ENCODE results near the gene BMP2K. TPM values are rescaled to one million over a fixed set of nuclear protein-coding genes. Genes with fewer than 3 reads are reported as not detected.
"Not testable (repeated sequence)": the region's sequence is repeated elsewhere in the genome, so short reads cannot be mapped to it uniquely, and the experiment has no call there.

The BMP2K gene
- total RNA-seq, 1 donor from 2014 or later: 23.5 TPM

GRCh38 chr4:78864405-78865024 lies 88.4 kb downstream of the BMP2K start:
- intact Hi-C loops (cut with micrococcal nuclease): loop anchor here (1.0 to 10.0 kb wide), 5 partner anchors 88 to 905 kb away; partner anchors contain the start of gene BMP2K
- DNase-seq (ENCODE audit: low spot score): peak; percentile 12
- H3K27me3 Mint-ChIP-seq (ENCODE audit: insufficient read depth): no peaks in the 10 kb centered on the region
- H3K4me3 Mint-ChIP-seq: no peak overlapping the region
- H3K9me3 Mint-ChIP-seq: no peaks in the 10 kb centered on the region
- H3K27ac Mint-ChIP-seq: no peak overlapping the region
- peaks cover 9% of the 10 kb centered on the region for H3K36me3 Mint-ChIP-seq (ENCODE audit: low read depth)
- peaks cover 15% of the 10 kb centered on the region for H3K4me1 Mint-ChIP-seq (ENCODE audit: low read depth)

- H3K36me3 Mint-ChIP-seq (ENCODE audit: low read depth): peaks cover 7% of the 10 kb centered on the region
- peaks cover 15% of the 10 kb centered on the region for H3K4me1 Mint-ChIP-seq (ENCODE audit: low read depth)
- DNase-seq (ENCODE audit: low spot score): no peak
- intact Hi-C loops (cut with micrococcal nuclease): loop anchor here (2.0 to 10.0 kb wide), 2 partner anchors 209 to 541 kb away; no protein-coding TSS in a partner anchor
- no peaks in the 10 kb centered on the region for H3K9me3 Mint-ChIP-seq
- no peaks in the 10 kb centered on the region for H3K27me3 Mint-ChIP-seq (ENCODE audit: insufficient read depth)
- no peak overlapping the region for H3K27ac Mint-ChIP-seq
- H3K4me3 Mint-ChIP-seq: no peak overlapping the region
Measured at GRCh38 chr4:78865451-78865850, 89.3 kb downstream of the BMP2K start.

DNA sequence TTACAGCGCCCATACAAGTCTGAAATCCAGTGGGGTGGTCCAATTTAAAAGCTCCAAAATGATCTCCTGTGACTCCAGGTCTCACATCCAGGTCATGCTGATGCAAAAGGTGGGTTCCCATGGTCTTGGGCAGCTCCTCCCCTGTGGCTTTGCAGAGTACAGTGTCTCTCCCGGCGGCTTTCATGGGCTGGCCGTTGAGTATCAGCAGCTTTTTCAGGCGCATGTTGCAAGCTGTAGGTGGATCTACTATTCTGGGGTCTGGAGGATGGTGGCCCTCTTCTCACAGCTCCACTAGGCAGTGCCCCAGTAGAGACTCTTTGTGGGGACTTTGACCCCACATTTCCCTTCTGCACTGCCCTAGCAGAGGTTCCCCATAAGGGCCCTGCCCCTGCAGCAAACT lies 92.6 kb downstream of the BMP2K start:
- not testable (repeated sequence) for H3K27ac Mint-ChIP-seq; H3K4me1 Mint-ChIP-seq (ENCODE audit: low read depth); H3K4me3 Mint-ChIP-seq; H3K9me3 Mint-ChIP-seq; H3K27me3 Mint-ChIP-seq (ENCODE audit: insufficient read depth); DNase-seq (ENCODE audit: low spot score)
- intact Hi-C loops (cut with micrococcal nuclease): loop anchor here (10.0 kb wide), 1 partner anchor 544 kb away; no protein-coding TSS in a partner anchor
- peaks cover 25% of the 10 kb centered on the region for H3K36me3 Mint-ChIP-seq (ENCODE audit: low read depth)

DNA sequence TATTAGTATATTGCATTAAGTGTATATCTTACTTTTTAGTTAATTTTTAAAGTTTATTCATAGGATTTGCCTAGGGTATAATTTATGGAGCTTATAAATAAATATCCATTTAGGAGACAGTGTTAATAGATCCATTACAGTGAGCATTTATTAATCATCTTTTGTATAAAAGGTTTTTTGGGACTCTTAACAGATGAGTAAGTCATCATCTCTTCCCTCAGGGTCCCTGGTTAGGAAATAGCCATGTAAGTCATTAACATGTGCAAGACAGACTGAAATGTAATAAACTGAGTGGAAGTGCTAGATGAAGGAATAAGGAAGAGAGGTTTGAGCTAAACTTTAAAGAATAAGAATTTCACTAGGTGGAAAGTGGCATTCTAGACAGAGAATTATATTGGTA lies 93.9 kb downstream of the BMP2K start:
- Mint-ChIP-seq H3K4me3 (no peak overlapping the region), H3K4me1 (ENCODE audit: low read depth) (no peaks in the 10 kb centered on the region), H3K36me3 (ENCODE audit: low read depth) (peaks cover 28% of the 10 kb centered on the region), H3K27ac (no peak overlapping the region), H3K9me3 (no peaks in the 10 kb centered on the region), H3K27me3 (ENCODE audit: insufficient read depth) (no peaks in the 10 kb centered on the region)
- intact Hi-C loops (cut with micrococcal nuclease): no loop called here
- DNase-seq (ENCODE audit: low spot score): no peak

GRCh38 chr4:78876568-78877320 lies 100.6 kb downstream of the BMP2K start:
- intact Hi-C loops (cut with micrococcal nuclease): no loop called here
- H3K36me3 Mint-ChIP-seq (ENCODE audit: low read depth): peaks cover 18% of the 10 kb centered on the region
- H3K27me3 Mint-ChIP-seq (ENCODE audit: insufficient read depth): no peaks in the 10 kb centered on the region

GRCh38 chr4:78878031-78878430 lies 101.9 kb downstream of the BMP2K start:
- DNase-seq (ENCODE audit: low spot score): no peak
- Mint-ChIP-seq H3K4me1 (ENCODE audit: low read depth) (no peaks in the 10 kb centered on the region), H3K4me3 (no peak overlapping the region), H3K36me3 (ENCODE audit: low read depth) (peaks cover 8% of the 10 kb centered on the region), H3K27me3 (ENCODE audit: insufficient read depth) (no peaks in the 10 kb centered on the region), H3K9me3 (no peaks in the 10 kb centered on the region), H3K27ac (no peak overlapping the region)
- intact Hi-C loops (cut with micrococcal nuclease): no loop called here

More at GRCh38 chr4:78876568-78877320, 100.6 kb downstream of the BMP2K start:
- Mint-ChIP-seq H3K4me3 (no peak overlapping the region), H3K9me3 (no peaks in the 10 kb centered on the region), H3K27ac (no peak overlapping the region), H3K4me1 (ENCODE audit: low read depth) (no peaks in the 10 kb centered on the region)
- DNase-seq (ENCODE audit: low spot score): no peak

DNA sequence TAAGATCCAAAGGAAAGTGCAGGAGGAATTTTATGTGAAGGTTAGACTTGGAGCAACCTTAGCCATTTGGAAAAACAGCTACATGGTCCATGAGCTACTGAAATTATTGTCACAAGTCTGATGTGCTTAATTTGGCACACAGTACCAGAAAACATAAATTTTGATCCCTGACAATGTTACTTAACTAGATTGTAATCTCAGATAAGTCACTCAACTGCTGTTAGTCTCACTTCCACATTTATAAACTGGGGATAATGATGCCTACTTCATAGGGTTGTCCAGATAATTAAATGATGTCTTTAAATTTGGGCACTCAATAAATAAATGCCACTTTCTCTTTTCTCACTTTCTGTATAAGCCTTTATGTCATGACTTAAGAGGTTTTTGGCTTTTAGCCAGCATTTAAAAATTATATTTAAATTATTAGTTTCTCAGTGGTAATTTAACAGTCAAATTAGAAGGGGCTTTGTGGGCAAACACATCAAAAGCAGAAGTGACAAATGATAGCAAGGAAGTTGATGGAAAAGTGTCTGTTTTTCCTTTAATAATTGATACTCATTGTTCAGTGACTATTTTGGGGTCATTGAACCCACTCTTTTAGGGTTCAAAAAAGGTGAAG lies 104.8 kb downstream of the BMP2K start:
- intact Hi-C loops (cut with micrococcal nuclease): no loop called here
- Mint-ChIP-seq H3K4me1 (ENCODE audit: low read depth) (no peaks in the 10 kb centered on the region), H3K27ac (no peak overlapping the region), H3K4me3 (no peak overlapping the region), H3K36me3 (ENCODE audit: low read depth) (peaks cover 1% of the 10 kb centered on the region), H3K9me3 (no peaks in the 10 kb centered on the region), H3K27me3 (ENCODE audit: insufficient read depth) (no peaks in the 10 kb centered on the region)
- no peak for DNase-seq (ENCODE audit: low spot score)

- H3K4me3 Mint-ChIP-seq: no peak overlapping the region
- no peaks in the 10 kb centered on the region for H3K9me3 Mint-ChIP-seq
- DNase-seq (ENCODE audit: low spot score): no peak
- H3K36me3 Mint-ChIP-seq (ENCODE audit: low read depth): peaks cover 8% of the 10 kb centered on the region
- H3K4me1 Mint-ChIP-seq (ENCODE audit: low read depth): peaks cover 6% of the 10 kb centered on the region
- H3K27me3 Mint-ChIP-seq (ENCODE audit: insufficient read depth): no peaks in the 10 kb centered on the region
- intact Hi-C loops (cut with micrococcal nuclease): no loop called here
- no peak overlapping the region for H3K27ac Mint-ChIP-seq
Measured at GRCh38 chr4:78885598-78885997, 109.4 kb downstream of the BMP2K start.

DNA sequence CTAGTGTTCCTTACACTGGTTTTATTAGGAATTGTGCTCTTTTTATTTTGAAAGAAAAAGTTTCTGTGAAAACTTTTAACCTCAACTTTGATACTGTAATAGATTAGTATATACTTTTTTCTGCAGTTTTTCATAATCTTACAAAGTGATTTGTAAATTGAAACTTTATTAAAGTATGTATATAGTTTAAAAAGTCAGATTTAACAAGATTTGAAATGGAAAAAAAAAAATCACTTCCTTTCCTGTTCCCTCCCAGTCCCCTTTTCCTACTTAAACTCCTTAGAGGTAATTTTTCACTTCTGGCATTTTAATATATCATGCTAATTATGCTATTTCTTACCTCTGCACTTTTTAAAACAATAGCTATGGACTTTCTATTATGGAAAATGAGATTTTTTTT lies 113.8 kb downstream of the BMP2K start:
- intact Hi-C loops (cut with micrococcal nuclease): no loop called here
- Mint-ChIP-seq H3K27me3 (ENCODE audit: insufficient read depth) (no peaks in the 10 kb centered on the region), H3K9me3 (no peaks in the 10 kb centered on the region), H3K27ac (no peak overlapping the region), H3K36me3 (ENCODE audit: low read depth) (peaks cover 15% of the 10 kb centered on the region), H3K4me3 (no peak overlapping the region), H3K4me1 (ENCODE audit: low read depth) (peaks cover 7% of the 10 kb centered on the region)
- no peak for DNase-seq (ENCODE audit: low spot score)

DNA sequence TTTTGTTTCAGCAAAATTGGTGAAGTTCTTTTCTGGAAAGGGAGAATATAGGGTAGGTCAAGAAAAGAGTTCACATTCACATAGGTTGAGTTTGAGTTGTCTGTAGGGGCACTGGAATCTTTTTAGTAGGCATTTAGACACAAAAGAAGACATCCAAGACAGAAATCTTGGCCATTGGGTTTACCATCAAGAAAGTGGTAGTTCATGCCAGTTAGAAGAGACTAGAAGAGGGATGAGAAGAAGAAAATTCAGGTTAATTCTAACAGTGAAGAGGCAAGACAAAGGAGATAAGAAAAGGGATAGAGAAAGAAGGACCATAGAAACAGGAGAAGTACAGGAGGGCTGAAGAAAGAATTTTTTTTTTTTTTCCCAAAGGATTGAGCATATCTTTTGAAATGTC lies 123.2 kb downstream of the BMP2K start:
- intact Hi-C loops (cut with micrococcal nuclease): no loop called here
- no peak overlapping the region for H3K4me3 Mint-ChIP-seq
- no peaks in the 10 kb centered on the region for H3K9me3 Mint-ChIP-seq
- no peaks in the 10 kb centered on the region for H3K27me3 Mint-ChIP-seq (ENCODE audit: insufficient read depth)
- H3K4me1 Mint-ChIP-seq (ENCODE audit: low read depth): no peaks in the 10 kb centered on the region
- no peak for DNase-seq (ENCODE audit: low spot score)
- H3K36me3 Mint-ChIP-seq (ENCODE audit: low read depth): peaks cover 8% of the 10 kb centered on the region
- H3K27ac Mint-ChIP-seq: no peak overlapping the region

DNA sequence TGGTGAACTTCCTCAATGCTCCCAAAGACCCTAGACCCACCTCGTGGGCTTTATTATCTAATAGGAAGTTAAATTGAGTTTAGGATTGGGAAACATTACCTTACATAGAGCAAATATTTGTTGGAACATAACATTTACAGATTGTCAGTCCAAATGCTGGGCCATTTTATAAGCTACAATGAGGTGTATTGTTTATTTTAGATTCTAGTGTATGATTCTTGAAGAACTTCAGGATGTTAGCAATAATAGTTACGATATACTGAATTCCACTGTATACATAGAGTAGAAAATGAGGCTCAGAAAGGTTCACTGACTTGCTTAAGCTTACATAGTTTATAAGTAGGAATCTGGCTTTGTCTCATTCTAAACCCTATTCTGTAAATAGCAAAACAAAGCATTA lies 125.7 kb downstream of the BMP2K start:
- Mint-ChIP-seq H3K27ac (no peak overlapping the region), H3K4me3 (no peak overlapping the region), H3K36me3 (ENCODE audit: low read depth) (peaks cover 11% of the 10 kb centered on the region), H3K4me1 (ENCODE audit: low read depth) (no peaks in the 10 kb centered on the region), H3K9me3 (no peaks in the 10 kb centered on the region), H3K27me3 (ENCODE audit: insufficient read depth) (no peaks in the 10 kb centered on the region)
- no peak for DNase-seq (ENCODE audit: low spot score)
- intact Hi-C loops (cut with micrococcal nuclease): no loop called here

GRCh38 chr4:78902298-78902697 lies 126.1 kb downstream of the BMP2K start:
- Mint-ChIP-seq H3K4me3 (no peak overlapping the region), H3K36me3 (ENCODE audit: low read depth) (peaks cover 11% of the 10 kb centered on the region), H3K4me1 (ENCODE audit: low read depth) (no peaks in the 10 kb centered on the region), H3K9me3 (no peaks in the 10 kb centered on the region), H3K27ac (no peak overlapping the region), H3K27me3 (ENCODE audit: insufficient read depth) (no peaks in the 10 kb centered on the region)
- no peak for DNase-seq (ENCODE audit: low spot score)
- intact Hi-C loops (cut with micrococcal nuclease): no loop called here

DNA sequence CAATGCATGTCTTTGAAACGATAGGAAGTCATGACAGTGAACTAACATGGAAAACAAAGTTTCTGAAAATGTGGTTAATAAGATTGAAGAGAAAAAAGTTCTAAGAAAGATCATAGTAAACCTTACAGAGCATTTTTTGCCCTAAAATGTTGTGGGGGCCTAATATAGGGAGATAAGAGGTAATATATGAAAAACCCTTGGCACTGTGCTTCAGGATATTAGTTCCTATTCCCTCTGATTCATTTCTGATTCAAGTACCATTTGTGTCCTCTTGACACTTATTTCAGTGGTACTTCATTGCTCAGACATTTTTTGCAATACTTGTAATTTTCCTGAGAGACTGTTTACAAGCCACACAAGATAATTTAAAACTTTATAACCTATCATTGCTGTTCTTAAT lies 128.0 kb downstream of the BMP2K start:
- H3K27ac Mint-ChIP-seq: no peak overlapping the region
- H3K4me1 Mint-ChIP-seq (ENCODE audit: low read depth): no peaks in the 10 kb centered on the region
- H3K27me3 Mint-ChIP-seq (ENCODE audit: insufficient read depth): no peaks in the 10 kb centered on the region
- DNase-seq (ENCODE audit: low spot score): no peak
- intact Hi-C loops (cut with micrococcal nuclease): no loop called here
- H3K36me3 Mint-ChIP-seq (ENCODE audit: low read depth): peaks cover 10% of the 10 kb centered on the region
- no peaks in the 10 kb centered on the region for H3K9me3 Mint-ChIP-seq
- no peak overlapping the region for H3K4me3 Mint-ChIP-seq

Data from activated T-helper 1 cell treated with anti-CD3 and anti-CD28 coated beads, Interleukin-12 subunit alpha, Interleukin-12 subunit beta, Interleukin-2, Interleukin-4 antibody, amounts not matched to agents 30 ng/mL and 10 ng/mL and 1 ng/mL, durations not matched to agents 14 hours and 24 hours and 36 hours (primary cell).